RPMI7951 (cell line): ENCODE results near the gene ZCCHC24. TPM values are rescaled to one million over a fixed set of nuclear protein-coding genes. Genes with fewer than 3 reads are reported as not detected.
"Not testable (repeated sequence)": the region's sequence is repeated elsewhere in the genome, so short reads cannot be mapped to it uniquely, and the experiment has no call there.

ENCODE experiments used
- DNase-seq: peaks from one replicate; pipeline ENCODE4 v3.0.0-alpha.2; 2012; ENCODE audit warnings: low read depth
- total RNA-seq: library from RNA; depleted of rRNA; stranded (reverse); fragments of >200 nt; shearing (Covaris generic); gene quantifications from 2 replicates; pipeline ENCODE4 v1.2.3, GENCODE V29; 2014

Gene ZCCHC24
- total RNA-seq, 1 experiment from 2014 or later, result 21.0 TPM

- DNase-seq, result no peak
Measured at GRCh38 chr10:79346388-79347225, 98.8 kb downstream of the ZCCHC24 start.

- DNase-seq, result no peak
Measured at GRCh38 chr10:79346012-79346340, 99.4 kb downstream of the ZCCHC24 start.

- no peak for DNase-seq
Measured at GRCh38 chr10:79345241-79346011, 100.0 kb downstream of the ZCCHC24 start.

DNA sequence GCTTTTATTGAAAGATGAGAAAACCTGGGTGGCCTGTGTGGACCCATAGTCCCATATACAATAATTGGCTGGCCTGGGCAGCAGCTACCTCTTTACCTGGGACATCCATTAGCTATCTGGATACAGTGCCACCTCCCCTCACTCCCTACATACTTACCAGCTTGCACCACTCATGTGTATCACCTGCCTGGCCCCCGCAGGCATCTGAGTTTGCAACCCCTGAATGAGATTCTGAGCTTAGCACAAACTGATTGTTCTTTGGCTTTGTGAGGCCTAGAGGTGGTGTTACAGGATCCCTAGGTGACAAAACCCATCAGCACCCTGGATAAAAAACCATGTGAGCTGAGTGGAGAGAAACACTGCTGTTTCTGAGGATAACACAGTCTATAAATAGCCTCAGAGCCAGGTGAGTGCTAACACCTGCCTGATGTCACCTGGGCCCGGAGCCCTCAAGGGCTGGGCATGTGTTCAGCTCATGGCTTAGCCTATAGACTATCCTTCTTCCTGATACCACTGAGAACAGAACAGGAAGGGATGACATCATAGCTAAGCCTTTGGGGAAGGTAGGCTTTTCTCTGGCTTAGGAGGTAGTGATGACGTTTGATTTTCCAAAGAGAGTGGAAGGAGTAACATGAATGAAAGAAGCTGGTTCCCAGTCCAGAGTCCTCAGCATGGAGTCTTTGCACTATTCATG is 100.8 kb downstream of the ZCCHC24 start:
- no peak for DNase-seq

GRCh38 chr10:79342811-79343561 is 102.4 kb downstream of the ZCCHC24 start:
- DNase-seq, result no peak

GRCh38 chr10:79342295-79342761 is 103.1 kb downstream of the ZCCHC24 start:
- no peak for DNase-seq

DNA sequence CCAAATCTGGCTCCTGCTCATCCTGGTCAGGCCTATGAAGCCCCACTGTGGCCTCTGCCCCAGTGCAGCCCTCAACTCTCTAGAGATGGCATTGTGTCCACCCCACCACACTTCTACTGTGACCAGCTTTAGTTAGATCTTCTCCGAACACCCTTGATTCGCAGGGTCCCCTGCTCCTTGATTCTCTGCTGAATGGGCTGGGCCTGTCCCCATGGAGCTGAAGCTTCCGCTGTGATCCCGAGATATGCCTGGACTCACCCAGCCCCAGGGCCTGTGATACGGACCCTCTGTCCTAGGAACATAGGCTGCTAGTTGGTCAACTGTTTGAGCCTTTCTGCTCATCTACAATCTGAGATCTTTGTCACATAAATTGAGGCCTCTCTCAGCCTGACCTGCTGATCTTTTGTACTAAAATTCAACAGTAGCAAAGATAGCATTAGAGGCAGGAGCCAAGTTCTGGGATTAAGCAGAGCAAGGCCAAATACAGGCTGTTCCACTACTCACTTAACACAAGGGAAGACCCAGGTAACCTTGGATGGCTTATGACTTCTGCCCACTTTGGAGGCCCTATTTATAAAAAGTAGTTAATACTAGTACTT is 104.7 kb downstream of the ZCCHC24 start:
- no peak for DNase-seq

GRCh38 chr10:79339266-79339665 is 106.2 kb downstream of the ZCCHC24 start:
- DNase-seq, result no peak

DNA sequence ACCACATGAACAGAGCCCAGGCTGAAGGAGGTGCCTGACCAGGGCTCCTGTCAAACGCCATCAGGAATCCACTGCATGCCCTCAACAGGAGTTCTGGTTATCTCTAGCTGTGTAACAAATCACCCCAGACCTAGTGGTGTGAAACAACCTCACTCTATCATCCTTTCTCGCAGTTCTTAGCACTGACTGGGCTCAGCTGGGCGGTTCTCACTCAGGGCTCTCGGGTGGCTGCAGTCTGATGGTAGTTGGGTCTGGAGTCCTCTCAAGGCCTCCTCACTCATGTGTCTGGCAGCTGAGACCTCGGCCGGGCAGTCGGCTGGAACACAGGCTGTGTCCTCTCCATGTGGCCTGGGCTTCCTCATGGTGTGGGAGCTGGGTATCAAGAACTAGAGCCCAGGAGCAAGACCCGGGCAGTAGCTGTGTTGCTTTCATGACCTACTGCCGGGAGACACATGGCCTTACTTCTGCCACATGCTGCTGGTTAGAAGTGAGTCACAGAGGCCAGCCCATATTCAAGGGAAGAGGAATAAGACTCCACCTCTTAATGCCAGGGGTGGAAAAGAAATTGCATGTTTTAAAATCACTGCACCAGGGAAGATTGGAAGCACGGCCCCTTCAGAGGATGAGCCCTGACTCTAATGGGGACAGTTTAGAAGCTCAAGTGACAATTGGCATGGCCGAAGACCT is 107.5 kb downstream of the ZCCHC24 start:
- DNase-seq, result not testable (repeated sequence)

DNA sequence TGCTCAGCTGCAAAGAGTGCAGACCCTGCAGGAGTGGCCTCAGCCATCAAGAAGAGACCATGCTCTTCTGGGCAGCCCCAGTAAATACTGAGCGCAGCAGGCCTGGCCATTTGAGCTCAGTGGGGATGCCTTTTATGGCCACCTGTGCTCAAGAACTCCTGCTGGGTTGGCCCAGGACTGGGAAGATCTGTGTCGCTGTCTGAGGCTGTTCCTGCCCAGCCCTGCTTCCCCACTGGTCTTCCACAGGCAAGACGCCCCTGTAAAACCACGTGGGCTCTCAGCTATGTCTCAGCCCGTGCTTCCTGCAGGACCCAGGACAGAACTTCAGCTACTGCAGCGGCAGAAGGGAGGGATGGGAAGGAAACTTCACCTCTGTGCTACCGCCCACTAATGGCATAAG is 108.7 kb downstream of the ZCCHC24 start:
- no peak for DNase-seq

- no peak for DNase-seq
Measured at GRCh38 chr10:79336276-79336675, 109.1 kb downstream of the ZCCHC24 start.

GRCh38 chr10:79335470-79336235 is 109.8 kb downstream of the ZCCHC24 start:
- no peak for DNase-seq

GRCh38 chr10:79335094-79335469 is 110.3 kb downstream of the ZCCHC24 start:
- DNase-seq, result no peak

- no peak for DNase-seq
Measured at GRCh38 chr10:79334573-79334972, 110.9 kb downstream of the ZCCHC24 start.

DNA sequence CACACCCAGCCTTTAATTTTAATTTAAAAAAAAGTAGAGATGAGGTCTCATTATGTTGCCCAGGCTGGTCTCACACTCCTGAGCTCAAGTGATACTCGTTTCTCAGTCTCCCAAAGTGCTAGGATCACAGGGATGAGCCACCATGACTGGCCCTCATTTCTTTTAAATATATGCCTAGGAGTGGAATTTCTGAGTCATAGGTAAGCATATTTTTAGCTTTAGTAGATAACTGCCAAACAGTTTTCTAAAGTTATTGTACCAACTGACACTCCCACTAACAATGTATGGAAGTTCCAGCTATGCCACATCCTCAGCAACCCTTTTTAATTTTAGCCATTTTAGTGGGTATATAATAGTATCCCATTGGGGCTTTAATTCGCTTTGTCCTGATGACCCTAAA is 111.9 kb downstream of the ZCCHC24 start:
- DNase-seq, result peak; percentile 76

GRCh38 chr10:79332610-79333315 is 112.7 kb downstream of the ZCCHC24 start:
- not testable (repeated sequence) for DNase-seq
